ENCODE measurements around the gene ABLIM2.

DNA sequence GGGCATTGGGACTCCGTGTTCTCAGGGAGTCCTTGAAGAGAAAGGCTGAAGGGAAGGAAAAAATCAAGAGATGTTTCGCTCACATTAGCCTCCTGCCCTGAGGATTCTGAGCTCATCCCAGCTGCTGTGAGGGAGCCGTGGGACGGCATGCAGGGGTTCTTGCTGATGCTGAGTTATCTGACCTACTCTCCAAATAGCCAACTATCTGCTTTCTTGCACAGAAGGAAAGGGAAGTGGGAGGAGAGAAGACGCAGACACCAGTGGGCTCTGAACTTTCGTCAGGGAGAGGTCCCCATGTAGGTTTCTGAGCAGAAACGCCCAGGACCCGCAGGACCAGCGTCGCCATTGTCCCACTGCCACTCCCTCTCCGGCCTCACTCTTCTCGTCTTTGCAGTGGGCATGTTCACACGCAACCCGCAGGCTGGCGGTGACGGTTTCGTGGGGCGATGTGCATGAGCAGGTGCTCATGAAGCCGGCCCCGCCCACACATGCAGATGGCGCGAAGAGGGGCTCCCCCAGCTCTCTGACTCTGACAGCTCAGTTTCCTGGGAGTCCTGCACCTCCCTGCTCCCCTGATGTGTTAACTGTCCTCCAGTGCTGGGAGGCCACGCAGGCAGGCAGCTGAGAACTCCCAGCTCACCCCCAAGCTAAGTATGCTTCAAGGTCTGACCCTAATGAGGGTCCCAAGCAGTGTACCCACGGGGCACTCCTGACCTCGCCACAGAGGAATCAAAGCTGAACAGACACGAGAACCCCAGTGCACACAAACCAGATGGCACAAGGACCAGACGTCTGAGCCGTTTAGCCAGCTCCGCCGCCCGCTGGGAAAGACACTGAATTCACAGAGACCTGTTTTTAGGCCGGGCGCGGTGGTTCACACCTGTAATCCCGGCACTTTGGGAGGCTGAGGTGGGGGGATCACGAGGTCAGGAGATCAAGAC, 13.6 kb upstream of the ABLIM2 start:
- no peak for TF ChIP-seq POLR2A (IDR thresholded peaks at IDR 0.05; ENCODE audit: low read depth)
- no peak for TF ChIP-seq POLR2AphosphoS5 (IDR thresholded peaks at IDR 0.05)
- TF ChIP-seq, protein P1, sequence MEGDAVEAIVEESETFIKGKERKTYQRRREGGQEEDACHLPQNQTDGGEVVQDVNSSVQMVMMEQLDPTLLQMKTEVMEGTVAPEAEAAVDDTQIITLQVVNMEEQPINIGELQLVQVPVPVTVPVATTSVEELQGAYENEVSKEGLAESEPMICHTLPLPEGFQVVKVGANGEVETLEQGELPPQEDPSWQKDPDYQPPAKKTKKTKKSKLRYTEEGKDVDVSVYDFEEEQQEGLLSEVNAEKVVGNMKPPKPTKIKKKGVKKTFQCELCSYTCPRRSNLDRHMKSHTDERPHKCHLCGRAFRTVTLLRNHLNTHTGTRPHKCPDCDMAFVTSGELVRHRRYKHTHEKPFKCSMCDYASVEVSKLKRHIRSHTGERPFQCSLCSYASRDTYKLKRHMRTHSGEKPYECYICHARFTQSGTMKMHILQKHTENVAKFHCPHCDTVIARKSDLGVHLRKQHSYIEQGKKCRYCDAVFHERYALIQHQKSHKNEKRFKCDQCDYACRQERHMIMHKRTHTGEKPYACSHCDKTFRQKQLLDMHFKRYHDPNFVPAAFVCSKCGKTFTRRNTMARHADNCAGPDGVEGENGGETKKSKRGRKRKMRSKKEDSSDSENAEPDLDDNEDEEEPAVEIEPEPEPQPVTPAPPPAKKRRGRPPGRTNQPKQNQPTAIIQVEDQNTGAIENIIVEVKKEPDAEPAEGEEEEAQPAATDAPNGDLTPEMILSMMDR (IDR thresholded peaks at IDR 0.05), result no peak
- no peak for TF ChIP-seq EP300 (IDR thresholded peaks at IDR 0.05)
